ENCODE measurements around the gene STX2.

STX2 gene

DNA sequence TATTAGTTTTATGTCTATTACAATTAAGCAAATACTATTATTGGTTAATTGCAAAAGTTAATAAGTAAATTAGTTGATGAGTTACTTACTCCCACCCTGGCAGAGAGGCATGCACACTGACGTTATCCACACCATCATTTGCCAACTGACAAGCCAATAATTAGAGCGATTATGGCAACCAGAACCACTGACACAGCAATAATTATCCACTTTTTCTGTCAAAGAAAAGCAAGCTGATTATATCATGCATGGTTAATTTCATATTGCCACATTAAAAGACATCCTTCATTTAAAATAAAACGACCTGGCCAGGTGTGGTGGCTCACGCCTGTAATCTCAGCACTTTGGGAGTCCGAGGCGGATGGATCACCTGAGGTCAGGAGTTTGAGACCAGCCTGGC lies 43.1 kb downstream of the STX2 start:
- in situ Hi-C loops (cut with HindIII; ENCODE audit: low sequenced_read_pairs) = no loop called here
- DNase-seq (ENCODE audit: low read depth) = no peak
- H3K4me3 ChIP-seq (ENCODE audit: low read depth, low read length) = no peak overlapping the region

GRCh38 chr12:130793554-130793849 lies 45.5 kb downstream of the STX2 start:
- no peak for DNase-seq (ENCODE audit: low read depth)
- TF ChIP-seq, protein P1, sequence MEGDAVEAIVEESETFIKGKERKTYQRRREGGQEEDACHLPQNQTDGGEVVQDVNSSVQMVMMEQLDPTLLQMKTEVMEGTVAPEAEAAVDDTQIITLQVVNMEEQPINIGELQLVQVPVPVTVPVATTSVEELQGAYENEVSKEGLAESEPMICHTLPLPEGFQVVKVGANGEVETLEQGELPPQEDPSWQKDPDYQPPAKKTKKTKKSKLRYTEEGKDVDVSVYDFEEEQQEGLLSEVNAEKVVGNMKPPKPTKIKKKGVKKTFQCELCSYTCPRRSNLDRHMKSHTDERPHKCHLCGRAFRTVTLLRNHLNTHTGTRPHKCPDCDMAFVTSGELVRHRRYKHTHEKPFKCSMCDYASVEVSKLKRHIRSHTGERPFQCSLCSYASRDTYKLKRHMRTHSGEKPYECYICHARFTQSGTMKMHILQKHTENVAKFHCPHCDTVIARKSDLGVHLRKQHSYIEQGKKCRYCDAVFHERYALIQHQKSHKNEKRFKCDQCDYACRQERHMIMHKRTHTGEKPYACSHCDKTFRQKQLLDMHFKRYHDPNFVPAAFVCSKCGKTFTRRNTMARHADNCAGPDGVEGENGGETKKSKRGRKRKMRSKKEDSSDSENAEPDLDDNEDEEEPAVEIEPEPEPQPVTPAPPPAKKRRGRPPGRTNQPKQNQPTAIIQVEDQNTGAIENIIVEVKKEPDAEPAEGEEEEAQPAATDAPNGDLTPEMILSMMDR (IDR thresholded peaks at IDR 0.05; ENCODE audit: low read depth, low read length, missing control alignments) = no peak
- in situ Hi-C loops (cut with HindIII; ENCODE audit: low sequenced_read_pairs) = no loop called here
- no peak overlapping the region for H3K4me3 ChIP-seq (ENCODE audit: low read depth, low read length)

More for the DNA sequence above, 43.1 kb downstream of the STX2 start:
- TF ChIP-seq, protein P1 (IDR thresholded peaks at IDR 0.05; ENCODE audit: low read depth, low read length, missing control alignments) = no peak

GRCh38 chr12:130792821-130793553 lies 46.1 kb downstream of the STX2 start:
- TF ChIP-seq, protein P1 (IDR thresholded peaks at IDR 0.05; ENCODE audit: low read depth, low read length, missing control alignments) = no peak
- H3K4me3 ChIP-seq (ENCODE audit: low read depth, low read length) = no peak overlapping the region
- in situ Hi-C loops (cut with HindIII; ENCODE audit: low sequenced_read_pairs) = no loop called here
- no peak for DNase-seq (ENCODE audit: low read depth)

DNA sequence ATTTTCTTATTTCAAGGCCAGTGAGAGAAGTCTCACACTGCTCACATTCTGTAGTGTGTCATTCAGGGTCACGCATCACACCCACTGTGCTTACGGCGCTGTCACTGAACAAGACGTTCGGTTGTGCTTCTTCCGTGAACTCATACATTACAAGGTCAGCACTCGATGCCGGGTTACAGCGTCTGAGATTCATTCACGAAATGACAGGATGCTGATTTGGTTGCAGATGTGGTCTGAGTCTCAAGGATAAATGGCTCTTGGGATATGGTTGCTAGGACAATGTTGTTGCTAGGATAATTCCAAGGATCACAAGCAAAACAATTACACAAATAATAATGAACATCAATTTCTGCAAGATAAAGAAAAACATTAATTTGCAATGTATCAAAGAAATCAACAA lies 47.4 kb downstream of the STX2 start:
- DNase-seq (ENCODE audit: low read depth) = no peak
- TF ChIP-seq, protein P1 (IDR thresholded peaks at IDR 0.05; ENCODE audit: low read depth, low read length, missing control alignments) = no peak
- no peak overlapping the region for H3K4me3 ChIP-seq (ENCODE audit: low read depth, low read length)
- in situ Hi-C loops (cut with HindIII; ENCODE audit: low sequenced_read_pairs) = no loop called here

GRCh38 chr12:130788515-130788914 lies 50.5 kb downstream of the STX2 start:
- in situ Hi-C loops (cut with HindIII; ENCODE audit: low sequenced_read_pairs) = no loop called here
- no peak for DNase-seq (ENCODE audit: low read depth)
- TF ChIP-seq, protein P1 (IDR thresholded peaks at IDR 0.05; ENCODE audit: low read depth, low read length, missing control alignments) = no peak
- no peak overlapping the region for H3K4me3 ChIP-seq (ENCODE audit: low read depth, low read length)

GRCh38 chr12:130787445-130788410 lies 51.3 kb downstream of the STX2 start:
- DNase-seq (ENCODE audit: low read depth) = no peak
- H3K4me3 ChIP-seq (ENCODE audit: low read depth, low read length) = no peak overlapping the region
- in situ Hi-C loops (cut with HindIII; ENCODE audit: low sequenced_read_pairs) = no loop called here
- TF ChIP-seq, protein P1 (IDR thresholded peaks at IDR 0.05; ENCODE audit: low read depth, low read length, missing control alignments) = no peak
